Right lobe of liver (tissue), 6 donors: ENCODE results near the gene SLC6A7. TPM values are rescaled to one million over a fixed set of nuclear protein-coding genes. Genes with fewer than 3 reads are reported as not detected.
A peak's percentile ranks its signal among the peaks of the same experiment; 100 is the strongest.

ENCODE experiments used
- ATAC-seq, 4 donors: fragments of 200-7000 bp; cut with Tn5 transposase; one replicate each; pipeline ENCODE4 v1.9.1; 2020; ENCODE audit warnings: mild to moderate bottlenecking in 4 of 4, moderate library complexity in 4 of 4
- DNase-seq, 3 donors: peaks; one replicate each; pipeline ENCODE4 v3.0.0-alpha.2; 2020
- H3K27ac ChIP-seq, 3 donors: fragments of 200-600 bp; one replicate each; pipeline ENCODE4 v1.8.0; 2022
- H3K27me3 ChIP-seq, 2 donors: fragments of 200-600 bp; one replicate each; pipeline ENCODE4 v1.8.0; 2022
- H3K36me3 ChIP-seq, 4 donors: fragments of 200-600 bp; sonication (generic) in 1 of 4; one replicate each; pipeline versions ENCODE4 v1.5.1 to v1.8.0; 2017 to 2022; ENCODE audit warnings: control low read depth in 1 of 4
- H3K4me1 ChIP-seq, 4 donors: fragments of 200-600 bp; sonication (generic) in 1 of 4; one replicate each; pipeline versions ENCODE4 v1.5.1 to v1.8.0; 2017 to 2022; ENCODE audit warnings: control low read depth in 1 of 4
- H3K4me3 ChIP-seq, 3 donors: fragments of 200-600 bp; one replicate each; pipeline ENCODE4 v1.8.0; 2022
- H3K9me3 ChIP-seq, 4 donors: fragments of 200-600 bp; sonication (generic) in 1 of 4; one replicate each; pipeline versions ENCODE4 v1.5.1 to v1.8.0; 2017 to 2022; ENCODE audit warnings: control low read depth in 1 of 4
- CTCF ChIP-seq, 4 donors: fragments of 200-600 bp in 3 of 4; fragments of 450-650 bp in 1 of 4; IDR thresholded peaks; one replicate each; pipeline versions ENCODE4 v1.5.1 to v1.8.0; 2016 to 2022; ENCODE audit warnings: antibody characterized with exemption in 4 of 4, mild to moderate bottlenecking in 2 of 4
- POLR2A ChIP-seq: fragments of 450-650 bp; IDR thresholded peaks from one replicate; pipeline ENCODE4 v1.6.1; 2017; ENCODE audit warnings: antibody characterized with exemption, mild to moderate bottlenecking
- WGBS: methylation state at CpG from one replicate; pipeline ENCODE4 v1.1.6; 2018; ENCODE audit warnings: low coverage, low lambda C conversion rate; ENCODE audit not compliant: insufficient coverage; ENCODE audit errors: missing lambda C conversion rate; 5-methylcytosine and 5-hydroxymethylcytosine counted together
- intact Hi-C, 2 donors: fragments of 100-400 bp; cut with DNase I; formaldehyde crosslinking; loops; one replicate each; pipeline versions ENCODE4 v1.11.2 to v1.14.1; 2022
- total RNA-seq, 6 experiments: library from RNA; depleted of rRNA in 2 of 6; stranded (reverse); fragments of >200 nt in 2 of 6; fragmentation: NEBNext Ultra II Directional in 3 of 6; extraction: Animal tissue kit (Norgen Biotek cat#: 25700) in 3 of 6; gene quantifications; one replicate each; pipeline versions ENCODE4 v1.1.0 to v1.2.4, GENCODE V29; 2016 to 2023
- donor health status: DM: no; HTN: yes; CAD: no.
- donor health status: DM: no; HTN: no; CAD: no.
- donor health status: DM: no; HTN: no; CAD: no.
- donor health status: DM: no; HTN: yes; CAD: no.
- donor health status: DM: no; HTN: yes; CAD: no.

Gene SLC6A7
- total RNA-seq, 6 experiments from 2014 or later = not detected

- Histone ChIP-seq H3K36me3 (no peaks in the 10 kb centered on the region), H3K4me1 (no peaks in the 10 kb centered on the region), H3K4me3 (no peak overlapping the region), H3K9me3 (no peaks in the 10 kb centered on the region), H3K27me3 (no peaks in the 10 kb centered on the region), H3K27ac (no peak overlapping the region)
- ATAC-seq = no peak
- DNase-seq = no peak
- WGBS = 86% methylated on average over 4 of the region's 6 CpGs
- TF ChIP-seq CTCF (IDR thresholded peaks at IDR 0.05) = no peak
- no peak for TF ChIP-seq POLR2A
- intact Hi-C loops = no loop called here
These were observed 15.6 kb upstream of the SLC6A7 start for GRCh38 chr5:150174285-150174684.

GRCh38 chr5:150175076-150175475 lies 14.8 kb upstream of the SLC6A7 start:
- DNase-seq (no peak), ATAC-seq (no peak)
- no peaks in the 10 kb centered on the region for H3K9me3 ChIP-seq
- WGBS = 31% methylated on average over 1 of the region's 1 CpG
- H3K27me3 ChIP-seq = no peaks in the 10 kb centered on the region
- intact Hi-C loops = no loop called here
- H3K27ac ChIP-seq = no peak overlapping the region
- H3K4me3 ChIP-seq = no peak overlapping the region
- TF ChIP-seq POLR2A (no peak), CTCF (IDR thresholded peaks at IDR 0.05) (no peak)
- H3K4me1 ChIP-seq = no peaks in the 10 kb centered on the region
- H3K36me3 ChIP-seq = no peaks in the 10 kb centered on the region

- H3K4me3 ChIP-seq = no peak overlapping the region
- DNase-seq = no peak
- WGBS = 10% methylated on average over 2 of the region's 5 CpGs
- TF ChIP-seq CTCF (IDR thresholded peaks at IDR 0.05) (peak in 3 of 4 donors; percentile 39 to 48 (median 41)), POLR2A (no peak)
- intact Hi-C loops = no loop called here
- no peaks in the 10 kb centered on the region for H3K36me3 ChIP-seq
- peak; percentile 64 to 72 (median 68) for ATAC-seq
- no peaks in the 10 kb centered on the region for H3K9me3 ChIP-seq
- no peaks in the 10 kb centered on the region for H3K4me1 ChIP-seq
- no peaks in the 10 kb centered on the region for H3K27me3 ChIP-seq
- no peak overlapping the region for H3K27ac ChIP-seq
These were observed 14.3 kb upstream of the SLC6A7 start for GRCh38 chr5:150175536-150175935.

- no peaks in the 10 kb centered on the region for H3K9me3 ChIP-seq
- intact Hi-C loops = no loop called here
- no peak overlapping the region for H3K27ac ChIP-seq
- H3K27me3 ChIP-seq = no peaks in the 10 kb centered on the region
- no peaks in the 10 kb centered on the region for H3K36me3 ChIP-seq
- H3K4me3 ChIP-seq = no peak overlapping the region
- 60% methylated on average over 3 of the region's 8 CpGs for WGBS
- H3K4me1 ChIP-seq = no peaks in the 10 kb centered on the region
- TF ChIP-seq POLR2A = no peak
- no peak for TF ChIP-seq CTCF (IDR thresholded peaks at IDR 0.05)
- ATAC-seq (no peak), DNase-seq (no peak)
These were observed 13.0 kb upstream of the SLC6A7 start for GRCh38 chr5:150176745-150177477.
